K562 (cell line): ENCODE results near the gene OR10H3.

Experiments used
- FIP1L1 ChIP-seq: fragments of 200-400 bp; formaldehyde crosslinking; IDR thresholded peaks from 2 replicates; pipeline ENCODE4 v1.6.1; 2018; ENCODE audit warnings: mild to moderate bottlenecking, low read depth, low read length; ENCODE audit not compliant: poor library complexity, severe bottlenecking
- KAT2B ChIP-seq: IDR thresholded peaks from one replicate; pipeline ENCODE4 v1.6.1; 2012; ENCODE audit warnings: low read depth, mild to moderate bottlenecking, control low read depth, inconsistent platforms, low read length, moderate library complexity
- MAFK ChIP-seq: IDR thresholded peaks from 2 replicates; pipeline ENCODE4 v1.6.1; 2011; ENCODE audit warnings: low read length, improper control_type of control experiment
- MAX ChIP-seq: sonication (generic); formaldehyde crosslinking; IDR thresholded peaks from 2 replicates; pipeline ENCODE4 v1.9.0; 2022; ENCODE audit warnings: mild to moderate bottlenecking, missing genetic modification reagents
- SMARCE1 ChIP-seq: fragments of 450-650 bp; IDR thresholded peaks from 2 replicates; pipeline ENCODE4 v1.7.1; 2016; ENCODE audit warnings: mild to moderate bottlenecking
- ZFP36 ChIP-seq: fragments of 150-350 bp; IDR thresholded peaks from 2 replicates; pipeline ENCODE4 v1.6.1; 2018; ENCODE audit warnings: low read length, low read depth; ENCODE audit not compliant: partially characterized antibody
- TF ChIP-seq, protein P1 (sequence below), 3 experiments: IDR thresholded peaks in 2 of 3; conservative IDR thresholded peaks in 1 of 3; 2 replicates each; pipeline ENCODE4 v1.5.1; 2011 to 2012; ENCODE audit warnings: low read length in 3 of 3, mild to moderate bottlenecking in 3 of 3, control low read depth in 2 of 3, improper control_type of control experiment in 1 of 3, inconsistent platforms in 1 of 3, low read depth in 1 of 3, mixed read lengths in 1 of 3, moderate library complexity in 1 of 3; ENCODE audit not compliant: insufficient read depth in 2 of 3

GRCh38 chr19:15722956-15723355 is 14.8 kb upstream of the OR10H3 start:
- TF ChIP-seq KAT2B (no peak), MAX (CRISPR knock-in tag) (no peak), FIP1L1 (no peak), MAFK (no peak), SMARCE1 (no peak), ZFP36 (no peak)
- TF ChIP-seq, protein P1, sequence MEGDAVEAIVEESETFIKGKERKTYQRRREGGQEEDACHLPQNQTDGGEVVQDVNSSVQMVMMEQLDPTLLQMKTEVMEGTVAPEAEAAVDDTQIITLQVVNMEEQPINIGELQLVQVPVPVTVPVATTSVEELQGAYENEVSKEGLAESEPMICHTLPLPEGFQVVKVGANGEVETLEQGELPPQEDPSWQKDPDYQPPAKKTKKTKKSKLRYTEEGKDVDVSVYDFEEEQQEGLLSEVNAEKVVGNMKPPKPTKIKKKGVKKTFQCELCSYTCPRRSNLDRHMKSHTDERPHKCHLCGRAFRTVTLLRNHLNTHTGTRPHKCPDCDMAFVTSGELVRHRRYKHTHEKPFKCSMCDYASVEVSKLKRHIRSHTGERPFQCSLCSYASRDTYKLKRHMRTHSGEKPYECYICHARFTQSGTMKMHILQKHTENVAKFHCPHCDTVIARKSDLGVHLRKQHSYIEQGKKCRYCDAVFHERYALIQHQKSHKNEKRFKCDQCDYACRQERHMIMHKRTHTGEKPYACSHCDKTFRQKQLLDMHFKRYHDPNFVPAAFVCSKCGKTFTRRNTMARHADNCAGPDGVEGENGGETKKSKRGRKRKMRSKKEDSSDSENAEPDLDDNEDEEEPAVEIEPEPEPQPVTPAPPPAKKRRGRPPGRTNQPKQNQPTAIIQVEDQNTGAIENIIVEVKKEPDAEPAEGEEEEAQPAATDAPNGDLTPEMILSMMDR (IDR thresholded peaks at IDR 0.05 in 2 of 3, conservative IDR thresholded peaks at IDR 0.05 in 1 of 3; ENCODE audit: insufficient read depth in 2 of 3, low read depth in 1 of 3, low read length in 3 of 3), result no peak
